Activated T-helper 9 cell treated with anti-CD3 and anti-CD28 coated beads, Interleukin-2, amount 50 U/mL, for 16 hours (primary cell): Measurements from ENCODE around the gene P2RX3.
A peak's percentile ranks its signal among the peaks of the same experiment; 100 is the strongest.
"Not testable (repeated sequence)": the region's sequence is repeated elsewhere in the genome, so short reads cannot be mapped to it uniquely, and the experiment has no call there.

ENCODE experiments used
- DNase-seq: peaks from one replicate; pipeline ENCODE4 v3.0.0-alpha.2; 2020; ENCODE audit warnings: low read depth

The P2RX3 gene

DNA sequence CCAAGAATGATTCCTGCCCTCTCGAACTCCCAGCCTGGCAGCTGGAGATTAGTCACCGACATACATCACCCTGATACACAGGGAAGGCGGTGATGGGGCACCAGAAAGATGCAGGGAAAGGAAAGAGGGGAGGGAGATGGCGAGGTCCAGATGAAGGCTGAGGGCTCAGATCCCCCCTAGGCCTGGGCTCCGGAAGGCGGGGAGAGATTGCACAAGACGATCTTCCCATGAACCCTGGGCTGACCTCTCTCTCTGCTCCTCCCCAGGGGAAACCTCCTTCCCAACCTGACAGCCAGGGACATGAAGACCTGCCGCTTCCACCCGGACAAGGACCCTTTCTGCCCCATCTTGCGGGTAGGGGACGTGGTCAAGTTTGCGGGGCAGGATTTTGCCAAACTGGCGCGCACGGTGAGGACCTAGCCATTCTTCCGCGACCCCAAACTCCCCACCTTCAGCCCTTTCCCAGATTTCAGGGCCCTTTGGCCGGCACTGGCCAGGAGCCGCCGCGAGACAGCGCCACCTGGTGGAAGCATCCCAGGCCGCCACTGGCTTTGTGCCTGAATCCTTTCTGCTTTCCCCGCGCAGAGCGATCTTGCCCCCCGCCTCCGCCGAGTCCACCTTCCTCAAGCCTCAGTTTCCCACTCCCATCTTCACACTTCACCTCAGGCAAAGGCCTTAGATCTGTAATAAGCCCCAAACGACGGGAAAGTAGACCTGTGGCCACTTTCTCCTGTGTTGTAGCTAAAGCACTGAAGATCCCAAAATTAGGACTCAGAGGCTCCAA lies 11.5 kb downstream of the P2RX3 start:
- peak; percentile 48 for DNase-seq

GRCh38 chr11:57353036-57353435 lies 14.9 kb downstream of the P2RX3 start:
- DNase-seq: no peak

DNA sequence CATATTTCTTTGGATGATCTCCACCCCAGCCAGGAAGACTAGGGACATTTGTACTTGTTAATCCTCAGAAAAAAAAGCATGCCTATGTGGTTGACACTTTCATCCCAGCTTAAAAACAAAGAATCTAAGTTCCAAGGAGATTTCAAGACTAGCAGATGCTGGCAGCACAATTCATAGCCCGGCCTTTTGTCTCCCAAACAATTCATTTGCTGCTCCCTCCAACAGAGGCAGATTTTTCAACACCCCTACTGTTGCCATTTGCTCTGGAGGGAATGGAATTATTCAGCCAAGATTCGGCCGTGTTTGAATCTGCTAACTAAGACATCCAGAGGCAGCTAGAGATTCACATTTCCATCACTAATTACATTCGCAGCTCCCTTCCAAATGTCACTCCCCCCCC lies 15.3 kb downstream of the P2RX3 start:
- no peak for DNase-seq

- no peak for DNase-seq
Measured at GRCh38 chr11:57353852-57354251, 15.7 kb downstream of the P2RX3 start.

DNA sequence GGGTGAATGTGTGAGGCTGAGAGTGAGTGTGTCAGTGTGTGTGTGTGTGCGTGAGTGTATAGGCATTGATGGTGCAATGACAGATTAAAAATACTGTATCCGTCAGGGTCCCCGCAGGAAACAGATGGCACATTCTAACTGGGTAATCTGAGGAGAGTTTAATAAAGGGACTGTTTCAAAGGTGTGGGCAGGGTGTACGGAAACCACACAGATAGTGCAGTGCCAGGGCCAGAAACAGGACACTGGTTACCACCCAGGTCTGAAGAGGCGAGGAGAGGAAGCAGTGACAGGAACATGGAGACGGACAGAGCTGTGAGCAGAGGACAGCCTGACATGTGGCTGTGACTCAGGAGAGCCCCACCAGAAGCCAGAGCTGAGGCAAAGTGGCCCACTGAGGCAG lies 16.5 kb downstream of the P2RX3 start:
- DNase-seq: no peak

DNA sequence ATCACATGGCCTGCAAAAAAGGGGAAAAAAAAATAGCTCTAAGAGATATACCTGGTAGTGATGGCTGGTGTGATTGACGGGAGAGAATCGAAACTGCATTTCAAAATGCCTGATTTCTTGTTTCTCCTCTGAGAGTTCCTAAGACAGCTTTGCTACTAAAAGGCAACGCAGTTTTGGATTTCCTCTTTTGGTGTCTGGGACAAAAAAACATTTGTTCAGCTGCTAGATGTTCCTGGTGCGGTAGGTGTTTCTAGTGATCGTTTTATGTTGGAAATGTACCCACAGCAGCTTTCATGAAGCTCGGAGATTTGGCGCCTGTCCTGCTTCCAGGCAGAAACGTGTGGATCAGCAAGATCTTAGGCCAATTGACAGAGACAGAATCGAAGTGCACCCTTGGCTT lies 18.1 kb downstream of the P2RX3 start:
- no peak for DNase-seq

DNA sequence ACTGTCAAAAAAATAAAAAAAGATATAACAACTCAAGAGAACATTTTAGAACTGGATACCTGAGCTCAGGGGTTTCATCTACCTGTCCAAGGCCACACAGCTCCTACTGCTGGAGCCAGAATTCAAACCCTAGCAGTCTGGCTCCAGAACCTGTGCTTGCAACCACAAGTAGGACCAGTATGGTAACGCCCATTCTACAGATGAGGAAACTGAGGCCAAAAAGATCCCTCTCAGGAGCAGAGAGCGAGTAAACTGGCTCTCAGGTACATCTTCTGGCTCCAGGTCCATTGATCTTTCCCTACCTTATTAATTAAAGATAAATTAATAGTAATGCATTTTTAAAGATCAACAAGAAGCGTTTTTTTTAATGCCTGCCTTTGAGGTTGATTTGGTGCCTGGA lies 19.2 kb downstream of the P2RX3 start:
- no peak for DNase-seq

GRCh38 chr11:57357856-57358255 lies 19.7 kb downstream of the P2RX3 start:
- no peak for DNase-seq

DNA sequence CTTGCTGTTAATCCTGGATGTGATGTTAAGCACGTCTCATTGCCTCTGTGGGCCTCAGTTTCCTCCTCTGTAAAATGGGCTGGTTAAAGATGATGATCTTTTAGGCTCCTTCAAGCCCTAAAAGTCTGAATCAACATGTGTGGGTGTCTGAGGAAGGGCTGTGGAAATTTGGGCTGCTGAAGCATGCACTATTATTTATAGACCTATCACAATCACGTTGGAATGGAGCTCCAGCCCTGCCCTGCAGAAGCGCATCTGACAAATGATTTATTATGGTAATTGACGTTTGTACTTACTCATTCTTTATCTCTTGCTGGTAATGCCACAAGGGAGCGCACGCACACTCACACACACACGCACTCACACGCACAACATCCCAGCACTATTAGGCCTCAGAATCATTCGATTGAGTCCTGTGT lies 20.4 kb downstream of the P2RX3 start:
- no peak for DNase-seq

- no peak for DNase-seq
Measured at GRCh38 chr11:57358991-57359390, 20.8 kb downstream of the P2RX3 start.

- no peak for DNase-seq
Measured at GRCh38 chr11:57359396-57359795, 21.2 kb downstream of the P2RX3 start.

GRCh38 chr11:57359896-57360690 lies 21.9 kb downstream of the P2RX3 start:
- no peak for DNase-seq

DNA sequence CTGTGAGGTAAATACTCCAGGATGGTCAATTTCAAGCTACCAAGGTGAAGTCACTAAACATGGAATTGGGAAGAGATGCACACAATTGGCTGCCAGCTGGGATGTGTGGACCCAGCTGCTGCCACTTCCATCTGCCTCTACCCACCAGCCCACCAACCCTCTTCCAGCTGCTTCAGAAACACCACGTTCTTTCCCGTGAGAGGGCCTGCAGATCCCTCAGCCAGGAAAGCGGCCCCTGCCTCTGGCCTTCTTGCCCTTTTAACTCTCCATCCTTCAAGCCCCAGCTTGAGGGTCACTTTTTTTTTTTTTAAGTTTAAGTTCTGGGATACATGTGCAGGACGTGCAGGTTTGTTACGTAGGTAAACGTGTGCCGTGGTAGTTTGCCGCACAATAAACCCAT lies 22.8 kb downstream of the P2RX3 start:
- no peak for DNase-seq

GRCh38 chr11:57361420-57361819 lies 23.3 kb downstream of the P2RX3 start:
- DNase-seq: not testable (repeated sequence)

- no peak for DNase-seq
Measured at GRCh38 chr11:57361926-57362325, 23.8 kb downstream of the P2RX3 start.

GRCh38 chr11:57363131-57364080 lies 25.3 kb downstream of the P2RX3 start:
- DNase-seq: no peak

DNA sequence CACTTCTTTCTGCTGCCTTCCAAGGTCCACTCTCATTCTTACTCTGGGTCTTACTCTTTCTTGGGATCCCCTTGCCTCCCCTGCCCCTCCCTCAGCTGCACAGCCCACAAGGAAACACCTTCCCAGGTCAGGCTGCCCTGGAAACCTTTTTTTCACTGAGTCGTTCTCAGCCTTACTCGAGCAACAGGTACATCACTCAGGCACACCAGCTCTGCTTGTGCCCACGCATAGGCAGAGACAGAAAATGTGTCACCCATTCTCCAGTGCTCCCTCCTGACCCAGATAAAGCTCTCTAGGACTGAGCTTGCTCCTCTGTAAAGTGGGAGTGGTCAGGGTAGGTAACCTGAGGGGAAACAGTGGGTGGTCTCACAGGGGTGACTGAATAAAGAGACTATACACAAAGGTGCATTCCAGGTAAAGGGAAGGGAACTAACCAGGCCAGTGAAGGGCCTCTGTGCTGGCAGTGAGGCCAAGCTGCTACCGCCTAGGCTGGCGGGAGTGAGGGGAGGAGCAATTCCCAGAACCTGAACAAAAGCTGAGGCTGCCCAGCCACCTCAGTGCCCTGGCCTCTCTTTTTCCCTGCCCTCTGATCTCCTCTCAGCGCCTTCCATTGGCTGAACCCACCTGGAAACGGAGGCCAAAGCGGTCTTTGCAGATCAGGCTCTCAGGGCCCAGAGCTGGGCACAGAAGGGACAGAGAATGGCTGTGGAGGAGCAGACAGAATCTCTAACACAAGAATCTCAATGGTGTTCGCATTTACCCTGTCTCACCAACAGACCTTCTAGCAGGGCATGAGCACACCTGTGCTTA lies 26.9 kb downstream of the P2RX3 start:
- DNase-seq: no peak

GRCh38 chr11:57368106-57368844 lies 30.1 kb downstream of the P2RX3 start:
- DNase-seq: no peak

DNA sequence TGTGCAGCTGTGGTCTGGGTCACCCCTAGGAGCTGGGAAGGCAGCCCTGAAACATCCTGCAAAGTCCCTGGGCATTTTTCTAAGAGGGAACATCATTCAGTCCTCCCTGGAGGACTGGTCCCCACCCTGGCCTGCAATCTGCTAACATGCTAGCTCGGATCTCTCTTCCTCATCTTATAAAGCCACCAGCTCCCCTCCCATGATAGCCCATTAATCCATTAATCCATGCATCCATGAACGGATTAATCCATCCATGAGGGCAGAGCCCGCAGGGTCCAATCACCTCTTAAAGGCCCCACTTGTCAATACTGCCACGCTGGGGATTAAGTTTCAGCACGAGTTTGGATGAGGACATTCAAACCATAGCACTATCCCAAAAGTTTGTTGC lies 30.7 kb downstream of the P2RX3 start:
- no peak for DNase-seq

DNA sequence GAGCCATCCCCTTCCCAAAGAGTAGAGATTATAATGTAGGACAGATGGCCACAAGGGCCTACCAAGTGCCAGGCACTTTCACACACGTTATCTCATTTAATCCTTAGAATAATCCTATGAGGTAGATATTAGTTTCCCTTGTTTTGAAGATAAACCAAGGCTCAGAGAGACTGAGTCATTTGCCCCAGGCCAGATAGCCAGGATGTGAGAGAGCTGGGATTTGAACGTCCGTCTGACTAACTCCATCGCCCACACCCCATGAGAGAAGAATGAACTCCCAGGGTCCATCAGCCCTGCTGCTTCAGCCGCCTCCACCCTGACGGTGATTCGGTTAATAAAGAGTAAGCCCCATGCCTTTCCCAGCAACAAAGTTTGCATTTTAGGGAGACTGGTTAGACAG lies 32.1 kb downstream of the P2RX3 start:
- no peak for DNase-seq

GRCh38 chr11:57370941-57371340 lies 32.8 kb downstream of the P2RX3 start:
- DNase-seq: no peak
